Measurements from ENCODE around the gene IL36RN. TPM values are rescaled to one million over a fixed set of nuclear protein-coding genes. Genes with fewer than 3 reads are reported as not detected.

Gene IL36RN
- total RNA-seq, 1 experiment from 2014 or later = not detected

DNA sequence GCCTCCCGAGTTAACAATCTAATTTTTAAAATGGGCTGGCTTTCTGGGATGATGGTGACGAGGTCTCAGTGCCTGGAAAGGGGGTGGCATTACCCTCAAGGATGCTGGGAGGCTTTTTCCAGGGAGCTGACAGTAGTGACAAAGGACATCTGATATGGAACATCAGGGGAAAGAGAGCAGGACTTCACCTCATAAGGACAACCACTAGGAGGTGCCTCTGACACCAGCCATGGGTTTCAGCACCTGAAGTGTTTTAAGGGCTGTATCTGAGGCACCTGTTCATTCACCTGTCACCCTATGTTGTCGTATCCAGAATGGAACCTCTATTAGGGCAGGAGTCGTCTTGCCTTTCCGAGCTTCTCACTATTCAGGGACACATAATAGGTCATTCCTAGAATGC is 17.1 kb upstream of the IL36RN start:
- ChIA-PET POLR2A (no interaction called here), CTCF (no interaction called here)
- H3K4me3 Mint-ChIP-seq (ENCODE audit: unreplicated experiment) = no peak overlapping the region
- Histone ChIP-seq H3K36me3 (ENCODE audit: control insufficient read depth, insufficient read depth, low read length) (no peaks in the 10 kb centered on the region), H3K4me3 (ENCODE audit: low read depth, low read length) (no peak overlapping the region), H3K4me1 (no peaks in the 10 kb centered on the region), H3K27me3 (replicated peaks; ENCODE audit: control insufficient read depth, insufficient read depth, low read length) (no peaks in the 10 kb centered on the region), H3K9me3 (no peaks in the 10 kb centered on the region)
- peak; percentile 40 to 41 for DNase-seq
- BruUV-seq (replicated peaks) = no TSS peak
- intact Hi-C loops (cut with micrococcal nuclease; ENCODE audit: unreplicated experiment) = no loop called here
- peaks cover 10% of the 10 kb centered on the region for H3K9me3 Mint-ChIP-seq (ENCODE audit: unreplicated experiment)
- H3K36me3 Mint-ChIP-seq (ENCODE audit: insufficient read depth, unreplicated experiment) = no peaks in the 10 kb centered on the region
- TF ChIP-seq, protein P1, sequence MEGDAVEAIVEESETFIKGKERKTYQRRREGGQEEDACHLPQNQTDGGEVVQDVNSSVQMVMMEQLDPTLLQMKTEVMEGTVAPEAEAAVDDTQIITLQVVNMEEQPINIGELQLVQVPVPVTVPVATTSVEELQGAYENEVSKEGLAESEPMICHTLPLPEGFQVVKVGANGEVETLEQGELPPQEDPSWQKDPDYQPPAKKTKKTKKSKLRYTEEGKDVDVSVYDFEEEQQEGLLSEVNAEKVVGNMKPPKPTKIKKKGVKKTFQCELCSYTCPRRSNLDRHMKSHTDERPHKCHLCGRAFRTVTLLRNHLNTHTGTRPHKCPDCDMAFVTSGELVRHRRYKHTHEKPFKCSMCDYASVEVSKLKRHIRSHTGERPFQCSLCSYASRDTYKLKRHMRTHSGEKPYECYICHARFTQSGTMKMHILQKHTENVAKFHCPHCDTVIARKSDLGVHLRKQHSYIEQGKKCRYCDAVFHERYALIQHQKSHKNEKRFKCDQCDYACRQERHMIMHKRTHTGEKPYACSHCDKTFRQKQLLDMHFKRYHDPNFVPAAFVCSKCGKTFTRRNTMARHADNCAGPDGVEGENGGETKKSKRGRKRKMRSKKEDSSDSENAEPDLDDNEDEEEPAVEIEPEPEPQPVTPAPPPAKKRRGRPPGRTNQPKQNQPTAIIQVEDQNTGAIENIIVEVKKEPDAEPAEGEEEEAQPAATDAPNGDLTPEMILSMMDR (IDR thresholded peaks at IDR 0.05; ENCODE audit: insufficient read depth in 1 of 2, low read depth in 1 of 2, low read length in 1 of 2, severe bottlenecking in 1 of 2, unreplicated experiment in 1 of 2) = peak; percentile 26 to 53
- peaks cover 5% of the 10 kb centered on the region for H3K4me1 Mint-ChIP-seq (ENCODE audit: low read depth, unreplicated experiment)
- peaks cover 2% of the 10 kb centered on the region for H3K27me3 Mint-ChIP-seq (ENCODE audit: insufficient read depth, unreplicated experiment)
- no peak overlapping the region for H3K27ac Mint-ChIP-seq (ENCODE audit: unreplicated experiment)

DNA sequence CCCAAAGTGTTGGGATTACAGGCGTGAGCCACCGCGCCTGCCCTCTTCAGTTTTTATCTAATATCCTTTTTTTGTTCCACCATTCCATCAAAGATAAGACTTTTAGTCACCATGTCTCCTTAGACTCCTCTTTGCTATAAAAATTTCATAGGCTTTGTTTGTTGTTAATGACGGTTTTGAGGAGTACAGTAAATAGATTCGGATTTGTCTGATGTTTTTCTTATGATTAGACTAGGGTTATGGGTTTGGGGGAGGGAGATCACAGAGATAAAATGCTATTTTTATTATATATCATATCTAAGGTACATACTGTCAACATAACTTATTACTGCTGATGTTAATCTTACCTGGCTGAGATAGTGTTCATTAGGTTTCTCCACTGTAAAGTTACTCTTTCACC is 12.5 kb upstream of the IL36RN start:
- Histone ChIP-seq H3K4me3 (ENCODE audit: low read depth, low read length) (no peak overlapping the region), H3K4me1 (no peaks in the 10 kb centered on the region), H3K36me3 (ENCODE audit: control insufficient read depth, insufficient read depth, low read length) (no peaks in the 10 kb centered on the region), H3K9me3 (no peaks in the 10 kb centered on the region), H3K27me3 (replicated peaks; ENCODE audit: control insufficient read depth, insufficient read depth, low read length) (no peaks in the 10 kb centered on the region)
- BruUV-seq (replicated peaks) = no TSS peak
- H3K36me3 Mint-ChIP-seq (ENCODE audit: insufficient read depth, unreplicated experiment) = no peaks in the 10 kb centered on the region
- H3K9me3 Mint-ChIP-seq (ENCODE audit: unreplicated experiment) = peaks cover 30% of the 10 kb centered on the region
- peaks cover 5% of the 10 kb centered on the region for H3K4me1 Mint-ChIP-seq (ENCODE audit: low read depth, unreplicated experiment)
- H3K27me3 Mint-ChIP-seq (ENCODE audit: insufficient read depth, unreplicated experiment) = peaks cover 2% of the 10 kb centered on the region
- intact Hi-C loops (cut with micrococcal nuclease; ENCODE audit: unreplicated experiment) = no loop called here
- ChIA-PET POLR2A (no interaction called here), CTCF (no interaction called here)
- no peak overlapping the region for H3K4me3 Mint-ChIP-seq (ENCODE audit: unreplicated experiment)
- DNase-seq = no peak
- TF ChIP-seq, protein P1 (IDR thresholded peaks at IDR 0.05; ENCODE audit: insufficient read depth in 1 of 2, low read depth in 1 of 2, low read length in 1 of 2, severe bottlenecking in 1 of 2, unreplicated experiment in 1 of 2) = no peak
- H3K27ac Mint-ChIP-seq (ENCODE audit: unreplicated experiment) = no peak overlapping the region

DNA sequence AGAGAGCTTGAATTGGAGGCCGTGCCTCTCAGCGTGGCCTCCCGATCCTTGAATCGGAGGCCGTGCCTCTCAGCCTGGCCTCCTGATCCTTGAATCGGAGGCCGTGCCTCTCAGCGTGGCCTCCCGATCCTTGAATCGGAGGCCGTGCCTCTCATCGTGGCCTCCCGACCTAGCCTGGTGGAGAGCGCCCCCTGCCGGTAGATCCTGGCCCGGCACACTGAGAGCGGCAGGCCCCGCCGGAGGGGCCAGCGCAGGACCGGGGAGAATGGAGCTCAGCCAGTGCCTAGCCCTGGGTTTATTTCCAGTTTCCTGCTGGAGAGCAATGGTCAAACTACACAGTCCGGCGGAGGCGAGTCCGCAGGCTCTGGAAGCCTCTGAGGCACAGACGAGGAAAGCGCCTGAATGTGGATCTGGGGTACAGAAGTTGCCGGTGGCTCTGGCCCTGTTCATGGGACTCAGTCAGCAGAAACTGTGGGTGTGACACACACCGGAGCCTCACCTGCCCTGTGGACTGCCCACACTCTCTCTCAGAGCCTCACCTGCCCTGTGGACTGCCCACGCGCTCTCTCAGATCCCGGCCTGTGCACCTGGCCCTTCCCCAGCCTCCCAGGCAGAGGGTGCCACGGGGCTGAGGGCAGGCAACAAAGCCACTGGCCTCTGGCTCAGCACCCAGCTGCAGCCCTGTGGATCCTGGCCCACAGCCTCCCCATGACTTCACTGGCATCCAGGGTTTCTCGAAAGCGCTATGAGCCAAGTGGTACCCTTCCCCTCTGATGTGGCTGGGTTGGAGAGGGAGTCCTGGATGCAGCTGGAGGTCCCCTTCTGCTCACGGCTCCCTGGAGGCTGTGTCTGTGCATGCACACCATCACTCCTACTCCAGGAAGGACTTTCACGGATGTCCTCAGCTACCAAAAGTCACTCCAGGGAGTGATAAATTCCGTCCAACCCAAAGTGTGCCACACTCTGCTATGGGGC is 7.8 kb upstream of the IL36RN start:
- H3K4me3 Mint-ChIP-seq (ENCODE audit: unreplicated experiment) = no peak overlapping the region
- no TSS peak for BruUV-seq (replicated peaks)
- Histone ChIP-seq H3K27me3 (replicated peaks; ENCODE audit: control insufficient read depth, insufficient read depth, low read length) (no peaks in the 10 kb centered on the region), H3K4me3 (ENCODE audit: low read depth, low read length) (no peak overlapping the region), H3K9me3 (peaks cover 17% of the 10 kb centered on the region; the same call in 1 of the 2 replicates), H3K4me1 (no peaks in the 10 kb centered on the region), H3K36me3 (ENCODE audit: control insufficient read depth, insufficient read depth, low read length) (no peaks in the 10 kb centered on the region)
- DNase-seq = no peak
- peaks cover 52% of the 10 kb centered on the region for H3K9me3 Mint-ChIP-seq (ENCODE audit: unreplicated experiment)
- ChIA-PET CTCF (no interaction called here), POLR2A (no interaction called here)
- intact Hi-C loops (cut with micrococcal nuclease; ENCODE audit: unreplicated experiment) = loop anchor here (1.0 kb wide), 1 partner anchor 12 kb away; no protein-coding TSS in a partner anchor
- no peaks in the 10 kb centered on the region for H3K36me3 Mint-ChIP-seq (ENCODE audit: insufficient read depth, unreplicated experiment)
- H3K4me1 Mint-ChIP-seq (ENCODE audit: low read depth, unreplicated experiment) = peaks cover 5% of the 10 kb centered on the region
- H3K27me3 Mint-ChIP-seq (ENCODE audit: insufficient read depth, unreplicated experiment) = no peaks in the 10 kb centered on the region
- TF ChIP-seq, protein P1 (IDR thresholded peaks at IDR 0.05; ENCODE audit: insufficient read depth in 1 of 2, low read depth in 1 of 2, low read length in 1 of 2, severe bottlenecking in 1 of 2, unreplicated experiment in 1 of 2) = no peak
- H3K27ac Mint-ChIP-seq (ENCODE audit: unreplicated experiment) = no peak overlapping the region

Data from Caco-2 (cell line).